Left hindlimb (tissue), 1 donor: Measurements from ENCODE around the gene DPPA2.

Source experiments
- DNase-seq: peaks from one replicate; pipeline ENCODE4 v3.0.0-alpha.2; 2018

DPPA2 gene

GRCh38 chr3:109313061-109313460, 3.3 kb downstream of the DPPA2 start:
- DNase-seq: no peak

- DNase-seq: no peak
Observed at GRCh38 chr3:109297496-109297895, 18.8 kb downstream of the DPPA2 start.

- no peak for DNase-seq
Observed at GRCh38 chr3:109284071-109284470, 32.2 kb downstream of the DPPA2 start.

DNA sequence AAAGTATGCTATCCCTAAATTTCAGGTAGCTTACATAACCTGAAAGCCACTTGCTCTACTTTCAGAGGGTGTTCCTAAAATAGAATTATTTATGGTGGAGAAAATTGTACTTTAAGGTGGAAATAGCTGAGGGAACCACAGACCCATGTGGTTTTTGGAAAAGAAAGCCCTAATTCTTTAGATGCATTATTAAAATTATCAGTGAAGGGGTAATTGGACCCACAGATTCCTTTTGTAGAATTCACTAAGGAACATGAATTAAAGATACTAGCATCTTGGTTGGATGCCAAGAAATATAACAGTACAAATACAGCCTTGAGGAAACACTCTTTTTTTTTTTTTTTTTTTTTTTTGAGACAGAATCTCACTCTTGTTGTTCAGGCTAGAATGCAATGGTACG, 37.8 kb downstream of the DPPA2 start:
- no peak for DNase-seq

GRCh38 chr3:109278141-109278540, 38.2 kb downstream of the DPPA2 start:
- DNase-seq: no peak

GRCh38 chr3:109275702-109276293, 40.5 kb downstream of the DPPA2 start:
- no peak for DNase-seq

GRCh38 chr3:109270779-109271178, 45.5 kb downstream of the DPPA2 start:
- no peak for DNase-seq

- no peak for DNase-seq
Observed at GRCh38 chr3:109269577-109270275, 46.6 kb downstream of the DPPA2 start.

GRCh38 chr3:109268181-109268580, 48.1 kb downstream of the DPPA2 start:
- no peak for DNase-seq

- no peak for DNase-seq
Observed at GRCh38 chr3:109265295-109265694, 51.0 kb downstream of the DPPA2 start.

DNA sequence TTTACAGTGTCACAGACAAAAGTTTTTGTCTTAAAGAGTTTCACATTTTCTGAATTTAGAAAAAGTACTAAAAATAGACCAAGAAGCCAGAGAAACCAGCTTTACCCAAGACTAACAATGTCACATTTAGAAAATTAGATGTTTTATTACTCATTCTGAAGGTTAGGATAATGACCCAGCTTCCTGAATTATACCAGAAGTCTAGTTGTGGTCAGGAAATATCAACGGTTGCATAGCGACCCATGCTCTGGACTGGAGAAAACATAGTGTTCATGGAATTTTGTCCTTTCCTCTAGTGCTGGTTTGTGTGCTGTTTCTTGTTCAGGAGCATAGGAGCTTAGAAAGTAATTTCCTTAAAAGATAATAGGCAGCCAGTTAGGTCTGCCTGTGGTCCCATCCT, 59.0 kb downstream of the DPPA2 start:
- peak; percentile 35 for DNase-seq

- DNase-seq: no peak
Observed at GRCh38 chr3:109254770-109255169, 61.5 kb downstream of the DPPA2 start.

GRCh38 chr3:109252641-109253040, 63.7 kb downstream of the DPPA2 start:
- DNase-seq: no peak
